ENCODE results near the gene CBARP. TPM values are rescaled to one million over a fixed set of nuclear protein-coding genes. Genes with fewer than 3 reads are reported as not detected.

Gene CBARP
- total and polyA plus RNA-seq, 2 of the 4 experiments (the other 2 are of a cell fraction), result 0.18 to 3.9 TPM

DNA sequence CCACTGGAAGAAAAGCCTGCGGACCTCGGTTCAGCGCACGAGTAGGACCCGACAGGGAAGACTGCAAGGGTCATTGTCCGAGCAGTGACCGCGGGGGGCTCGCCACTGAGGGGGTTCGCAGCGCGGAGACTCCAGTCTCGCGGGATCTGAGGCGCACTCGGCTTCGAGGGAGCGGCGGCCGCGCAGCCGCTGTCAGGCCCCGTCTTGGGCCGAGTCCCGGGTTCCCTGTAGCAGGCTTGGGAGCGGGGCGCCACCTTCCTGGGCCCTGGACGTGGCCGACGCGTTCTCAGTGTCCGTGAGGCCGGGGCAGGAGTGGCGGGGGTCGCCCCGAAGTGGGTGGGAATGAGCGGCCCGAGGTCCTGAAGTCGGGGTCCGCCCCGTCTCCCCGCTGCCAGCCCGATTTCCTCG is 37.1 kb upstream of the CBARP start (continued):
- no peak for TF ChIP-seq SMC3 (IDR thresholded peaks at IDR 0.05; ENCODE audit: low read depth, low read length)
- no peak for TF ChIP-seq RAD21 (IDR thresholded peaks at IDR 0.05; ENCODE audit: low read length)
- TF ChIP-seq MAFK (IDR thresholded peaks at IDR 0.05; ENCODE audit: low read depth, low read length), result no peak
- no peak for TF ChIP-seq MXI1 (IDR thresholded peaks at IDR 0.05; ENCODE audit: borderline replicate concordance, low read depth, low read length)
- TF ChIP-seq FOS (IDR thresholded peaks at IDR 0.05; ENCODE audit: low read depth, low read length), result no peak
- TF ChIP-seq NFE2L2 (IDR thresholded peaks at IDR 0.05; ENCODE audit: low read depth, low read length), result no peak

DNA sequence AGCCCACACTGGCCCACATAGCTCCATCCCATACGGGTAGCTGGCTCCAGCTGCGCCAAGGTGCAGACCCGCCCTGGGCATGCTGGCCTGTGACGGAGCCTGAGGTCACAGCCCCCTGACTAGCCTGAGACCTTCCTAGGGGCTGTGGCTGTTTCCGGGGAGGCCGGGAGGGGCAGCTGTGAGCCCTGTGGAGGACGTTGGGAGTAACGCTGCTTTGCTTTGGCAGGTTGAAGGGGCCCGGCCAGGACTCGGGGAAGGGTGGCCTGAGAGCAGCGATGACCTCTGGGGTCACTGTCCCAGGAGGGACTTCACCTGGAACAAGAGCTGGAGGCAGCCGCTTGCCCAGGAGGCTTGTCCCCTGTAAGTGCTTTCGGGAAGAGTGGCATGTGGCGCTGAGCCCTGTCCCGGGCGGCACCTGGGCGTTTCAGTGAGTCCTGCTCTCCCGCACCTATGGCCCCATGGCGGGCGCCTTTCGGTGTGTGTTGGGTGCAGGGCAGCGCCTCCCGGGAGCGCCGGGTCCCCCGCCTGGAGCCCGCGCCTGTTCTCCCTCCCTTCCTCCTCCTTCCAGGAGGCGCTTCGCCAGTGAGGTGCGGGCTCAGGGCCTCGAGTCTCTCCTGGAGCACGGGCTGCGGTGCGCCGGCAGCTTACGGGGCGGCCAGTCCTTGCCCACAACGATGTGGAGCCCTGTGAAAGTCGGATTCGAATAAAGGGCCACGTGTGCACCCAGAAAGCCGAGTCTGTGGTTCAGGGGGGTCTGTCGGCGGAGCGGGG is 36.5 kb upstream of the CBARP start:
- H3K56ac ChIP-seq (ENCODE audit: extremely low read depth, insufficient read depth, low read length), result no peak overlapping the region; the same call in 1 of the 2 replicates
- no peak for DNase-seq
- in situ Hi-C loops (cut with MboI; ENCODE audit: low sequenced_read_pairs) (no loop called here), intact Hi-C loops (cut with micrococcal nuclease) (no loop called here), dilution Hi-C loops (cut with HindIII; ENCODE audit: low sequenced_read_pairs, unreplicated experiment) (no loop called here)
- H2AK9ac ChIP-seq (replicated peaks; ENCODE audit: low read depth, low read length, poor library complexity), result peak overlapping the region; percentile 33
- no peak overlapping the region for H2BK15ac ChIP-seq (ENCODE audit: low read depth, low read length)
- no peak overlapping the region for H2BK5ac ChIP-seq (ENCODE audit: low read depth, low read length, poor library complexity, severe bottlenecking)
- H4K91ac ChIP-seq (ENCODE audit: insufficient read depth, low read depth, low read length), result no peak overlapping the region
- H3K4me3 ChIP-seq (ENCODE audit: insufficient read depth, low read depth, low read length), result no peak overlapping the region
- H3K23ac ChIP-seq (ENCODE audit: low read depth, low read length), result peak overlapping the region; percentile 42
- peaks cover 25% of the 10 kb centered on the region for H3K4me1 ChIP-seq (ENCODE audit: control insufficient read depth, insufficient read depth, low read length)
- H3K18ac ChIP-seq (ENCODE audit: low read depth, low read length), result no peak overlapping the region
- peak overlapping the region; percentile 34 for H3K4ac ChIP-seq (ENCODE audit: low read depth, low read length)
- H3K9me1 ChIP-seq (ENCODE audit: insufficient read depth, low read length), result no peaks in the 10 kb centered on the region; the same call in 1 of the 2 replicates
- H3K79me1 ChIP-seq (ENCODE audit: low read depth in 1 of 2, low read length in 2 of 2), result peaks cover 22 to 66% of the 10 kb centered on the region in 2 experiments; a peak in 3 of 4 replicates
- peak overlapping the region; percentile 35 for H3K4me2 ChIP-seq (ENCODE audit: low read depth, low read length)
- peak overlapping the region; percentile 75 for H3K27ac ChIP-seq (ENCODE audit: insufficient read depth, low read length)
- peak overlapping the region; percentile 58; the same call in 1 of the 2 replicates for H3K9ac ChIP-seq (ENCODE audit: low read depth, low read length)
- no peaks in the 10 kb centered on the region for H3K9me3 ChIP-seq (ENCODE audit: control insufficient read depth, insufficient read depth, low read length)
- H3K14ac ChIP-seq (replicated peaks; ENCODE audit: low read depth, low read length), result no peak overlapping the region
- H2AFZ ChIP-seq (replicated peaks; ENCODE audit: low read length, poor library complexity), result peak overlapping the region; percentile 44
- 0 out of 2 replicates have a peak overlapping the region, but pooled peaks have one; percentile 58 for H2AK5ac ChIP-seq (ENCODE audit: low read depth, low read length)
- H4K8ac ChIP-seq (ENCODE audit: low read depth in 2 of 2, low read length in 2 of 2), result peak overlapping the region in 1 of 2 experiments; percentile 15; a peak in 2 of 4 replicates
- H3K36me3 ChIP-seq (ENCODE audit: control insufficient read depth, insufficient read depth, low read length), result peaks cover 52% of the 10 kb centered on the region
- H3K27me3 ChIP-seq (ENCODE audit: control insufficient read depth, insufficient read depth, low read length), result no peaks in the 10 kb centered on the region
- ChIA-PET CTCF (no interaction called here), POLR2A (ENCODE audit: unreplicated experiment) (no interaction called here)
- TF ChIP-seq USF2 (IDR thresholded peaks at IDR 0.05; ENCODE audit: low read depth, low read length), result peak; percentile 1; the same call in 1 of the 2 replicates
- no peak for TF ChIP-seq CEBPB (IDR thresholded peaks at IDR 0.05; ENCODE audit: low read depth, low read length)
- ATAC-seq (ENCODE audit: low read depth), result no peak
- H2BK20ac ChIP-seq (ENCODE audit: low read depth, low read length), result no peak overlapping the region
- no TSS peak for BruUV-seq (replicated peaks)
- WGBS, 2 experiments (ENCODE audit: extremely low coverage in 2 of 2, insufficient read length in 1 of 2), result 76% methylated on average over 28 of the region's 46 CpGs; no CpG with 5 or more reads in 1 of the 2 experiments
- H4K20me1 ChIP-seq (ENCODE audit: insufficient read depth, low read length), result peaks cover 67% of the 10 kb centered on the region
- H4K5ac ChIP-seq (ENCODE audit: low read depth, low read length), result no peak overlapping the region
- H2BK120ac ChIP-seq (ENCODE audit: low read depth, low read length), result no peak overlapping the region
